GM11168 (cell line): ENCODE data around the gene LIG4.

Experiments used
- in situ Hi-C: fragments of 300-500 bp; cut with MboI; formaldehyde crosslinking; loops from one replicate; pipeline ENCODE4 v1.12.0; 2022; ENCODE audit warnings: low sequenced_read_pairs; ENCODE audit not compliant: unreplicated experiment

The LIG4 gene

GRCh38 chr13:108195146-108195545 is 20.2 kb downstream of the LIG4 start:
- in situ Hi-C loops: no loop called here

- in situ Hi-C loops: no loop called here
Observed at GRCh38 chr13:108194435-108194936, 20.9 kb downstream of the LIG4 start.

- in situ Hi-C loops: no loop called here
Observed at GRCh38 chr13:108193806-108194205, 21.5 kb downstream of the LIG4 start.

GRCh38 chr13:108190897-108191296 is 24.4 kb downstream of the LIG4 start:
- in situ Hi-C loops: no loop called here

- in situ Hi-C loops: no loop called here
Observed at GRCh38 chr13:108188260-108188659, 27.1 kb downstream of the LIG4 start.

- in situ Hi-C loops: no loop called here
Observed at GRCh38 chr13:108185223-108185622, 30.1 kb downstream of the LIG4 start.

- in situ Hi-C loops: no loop called here
Observed at GRCh38 chr13:108182652-108183051, 32.7 kb downstream of the LIG4 start.

GRCh38 chr13:108178078-108178477 is 37.3 kb downstream of the LIG4 start:
- in situ Hi-C loops: no loop called here

- in situ Hi-C loops: no loop called here
Observed at GRCh38 chr13:108176685-108177274, 38.6 kb downstream of the LIG4 start.

- in situ Hi-C loops: no loop called here
Observed at GRCh38 chr13:108168929-108169328, 46.4 kb downstream of the LIG4 start.

GRCh38 chr13:108166078-108166477 is 49.3 kb downstream of the LIG4 start:
- in situ Hi-C loops: no loop called here

GRCh38 chr13:108158746-108159145 is 56.6 kb downstream of the LIG4 start:
- in situ Hi-C loops: loop anchor here (10.0 kb wide), 1 partner anchor 944 kb away; no protein-coding TSS in a partner anchor
